HCT116 (cell line): Measurements from ENCODE around the gene PTP4A2. TPM values are rescaled to one million over a fixed set of nuclear protein-coding genes. Genes with fewer than 3 reads are reported as not detected.

ENCODE experiments used
- ATAC-seq: fragments of 200-7000 bp; cut with Tn5 transposase; 2 replicates; pipeline ENCODE4 v1.9.1; 2020; ENCODE audit warnings: mild to moderate bottlenecking, moderate library complexity
- Bru-seq: library from RNA; stranded (reverse); fragments of 400-500 nt; gene quantifications from one replicate; lab custom pipeline; 2021; lab: Mats Ljungman, UMichigan
- BruChase-seq, 2 experiments: library from RNA; stranded (reverse); fragments of 400-500 nt; gene quantifications; one replicate each; lab custom pipeline; 2021; lab: Mats Ljungman, UMichigan
- BruUV-seq: library from RNA; stranded (reverse); fragments of 400-500 nt; replicated peaks from 2 replicates; lab custom pipeline; 2021; lab: Mats Ljungman, UMichigan
- CTCF ChIA-PET: fragments of 300-600 bp; sonication (Branson Sonifier 250); formaldehyde crosslinking; loops from one replicate; lab custom pipeline; 2021; ENCODE audit warnings: antibody characterized with exemption; lab: Charles Lee
- POLR2A ChIA-PET: fragments of 300-600, 350-600 bp; sonication (Branson Sonifier 250); formaldehyde crosslinking; loops from one replicate; lab custom pipeline; 2021; ENCODE audit warnings: antibody characterized with exemption; lab: Charles Lee
- RAD21 ChIA-PET, 2 experiments: fragments of 300-600 bp; sonication (Branson Sonifier 250); formaldehyde crosslinking; loops; one replicate each; lab custom pipeline; 2023; ENCODE audit warnings: low total read pairs in 2 of 2; ENCODE audit not compliant: uncharacterized antibody in 2 of 2, unreplicated experiment in 2 of 2, low non-redundant PET in 1 of 2; lab: Charles Lee
- DNase-seq: peaks from one replicate; pipeline ENCODE4 v3.0.0-alpha.2; 2010; ENCODE audit warnings: low read depth, low spot score
- H2AFZ ChIP-seq: fragments of 200-600 bp; shearing (Covaris generic), sonication (generic); 2 replicates; pipeline ENCODE4 v1.6.1; 2017; ENCODE audit warnings: low read depth, mixed run types, mixed read lengths, antibody characterized with exemption, low read length; ENCODE audit not compliant: poor library complexity, severe bottlenecking
- H3K27ac ChIP-seq: 2 replicates; pipeline ENCODE4 v1.5.1; 2012; ENCODE audit warnings: low read depth, low read length
- H3K27me3 ChIP-seq: fragments of 200-600 bp; sonication (generic); 2 replicates; pipeline ENCODE4 v1.6.1; 2016; ENCODE audit warnings: mixed run types, low read length, mixed read lengths; ENCODE audit not compliant: insufficient read depth
- H3K36me3 ChIP-seq, 2 experiments: fragments of 200-500 bp in 1 of 2; fragments of 200-600 bp in 1 of 2; sonication (Bioruptor generic) in 1 of 2; sonication (generic) in 1 of 2; 2 replicates each; pipeline versions ENCODE4 v1.5.1 to v1.6.1; 2014 to 2016; ENCODE audit warnings: low read length in 2 of 2, inconsistent platforms in 1 of 2, mixed read lengths in 1 of 2, mixed run types in 1 of 2; ENCODE audit not compliant: insufficient read depth in 2 of 2, control insufficient read depth in 1 of 2
- H3K4me1 ChIP-seq, 2 experiments: fragments of 200-600 bp in 1 of 2; sonication (generic) in 1 of 2; 2 replicates each; pipeline versions ENCODE4 v1.5.1 to v1.6.1; 2012 to 2017; ENCODE audit warnings: low read length in 2 of 2, inconsistent platforms in 1 of 2, mild to moderate bottlenecking in 1 of 2, mixed read lengths in 1 of 2, mixed run types in 1 of 2, moderate library complexity in 1 of 2; ENCODE audit not compliant: insufficient read depth in 2 of 2, control insufficient read depth in 1 of 2
- H3K4me2 ChIP-seq: fragments of 200-600 bp; sonication (generic); 2 replicates; pipeline ENCODE4 v1.6.1; 2017; ENCODE audit warnings: mixed run types, low read length, mixed read lengths
- H3K4me3 ChIP-seq, 2 experiments: fragments of 200-600 bp in 1 of 2; sonication (generic) in 1 of 2; replicated peaks in 1 of 2; 2 replicates each; pipeline ENCODE4 v1.5.1; 2011 to 2016; ENCODE audit warnings: low read length in 2 of 2, control low read depth in 1 of 2, low read depth in 1 of 2, mild to moderate bottlenecking in 1 of 2, mixed read lengths in 1 of 2, mixed run types in 1 of 2
- H3K79me2 ChIP-seq: fragments of 200-600 bp; sonication (generic); 2 replicates; pipeline ENCODE4 v1.6.1; 2017; ENCODE audit warnings: mild to moderate bottlenecking, mixed run types, low read length, moderate library complexity, mixed read lengths; ENCODE audit not compliant: insufficient read depth
- H3K9ac ChIP-seq: fragments of 200-600 bp; sonication (generic); 2 replicates; pipeline ENCODE4 v1.6.1; 2016; ENCODE audit warnings: low read length, mixed read lengths
- H3K9me2 ChIP-seq: fragments of 200-600 bp; sonication (generic), shearing (Covaris generic); 2 replicates; pipeline ENCODE4 v1.6.1; 2017; ENCODE audit warnings: mixed run types, mild to moderate bottlenecking, moderate library complexity; ENCODE audit not compliant: insufficient read depth
- H3K9me3 ChIP-seq, 2 experiments: fragments of 200-500 bp in 1 of 2; fragments of 200-600 bp in 1 of 2; sonication (Bioruptor generic) in 1 of 2; sonication (generic) in 1 of 2; 2 replicates each; pipeline ENCODE4 v1.6.1; 2014 to 2017; ENCODE audit warnings: low read length in 2 of 2, mixed read lengths in 2 of 2, inconsistent platforms in 1 of 2, low read depth in 1 of 2, mild to moderate bottlenecking in 1 of 2, mixed run types in 1 of 2, moderate library complexity in 1 of 2; ENCODE audit not compliant: control insufficient read depth in 1 of 2, insufficient read depth in 1 of 2
- H4K20me1 ChIP-seq: fragments of 200-600 bp; sonication (generic), shearing (Covaris generic); 2 replicates; pipeline ENCODE4 v1.6.1; 2017; ENCODE audit warnings: mixed run types, mild to moderate bottlenecking, moderate library complexity; ENCODE audit not compliant: insufficient read depth
- ELF1 ChIP-seq: IDR thresholded peaks from 2 replicates; pipeline ENCODE4 v1.6.1; 2012; ENCODE audit warnings: low read depth, borderline replicate concordance
- POLR2A ChIP-seq: IDR thresholded peaks from 2 replicates; pipeline ENCODE4 v1.7.0; 2011; ENCODE audit warnings: borderline replicate concordance; ENCODE audit not compliant: insufficient read depth, insufficient read length; ENCODE audit errors: extremely low read depth
- POLR2AphosphoS5 ChIP-seq: IDR thresholded peaks from 2 replicates; pipeline ENCODE4 v1.6.1; 2011; ENCODE audit warnings: mild to moderate bottlenecking, low read depth, low read length, moderate library complexity
- SIN3A ChIP-seq: IDR thresholded peaks from 2 replicates; pipeline ENCODE4 v1.6.1; 2012; ENCODE audit warnings: low read depth
- SP1 ChIP-seq: IDR thresholded peaks from 2 replicates; pipeline ENCODE4 v1.6.1; 2012; ENCODE audit warnings: low read depth
- TCF7L2 ChIP-seq: IDR thresholded peaks from 2 replicates; pipeline ENCODE4 v1.7.0; 2011; ENCODE audit warnings: borderline replicate concordance, inconsistent platforms; ENCODE audit not compliant: insufficient read depth, insufficient read length; ENCODE audit errors: extremely low read depth
- YY1 ChIP-seq: IDR thresholded peaks from 2 replicates; pipeline ENCODE4 v1.6.1; 2011; ENCODE audit warnings: low read length, low read depth, moderate library complexity, mild to moderate bottlenecking; ENCODE audit not compliant: insufficient replicate concordance; ENCODE audit errors: extremely low read depth
- ZFX ChIP-seq: fragments of 450-650 bp; IDR thresholded peaks from 2 replicates; pipeline ENCODE4 v1.6.1; 2017
- intact Hi-C: fragments of 100-400 bp; cut with micrococcal nuclease; formaldehyde crosslinking; loops from 2 replicates; pipeline ENCODE4 v1.10.0; 2022
- long read RNA-seq: library from polyadenylated mRNA; unstranded; transcript quantifications from one replicate; pipeline ENCODE4 v2.0.0, GENCODE V29; 2021; ENCODE audit not compliant: unreplicated experiment
- polyA plus RNA-seq: library from polyadenylated mRNA; unstranded; fragments of >200 nt; gene quantifications from 2 replicates; pipeline ENCODE4 v1.2.1, GENCODE V29; 2012; ENCODE audit warnings: missing spikeins
- total RNA-seq: library from RNA; stranded (reverse); gene quantifications from one replicate; pipeline ENCODE4 v1.2.1, GENCODE V29; 2021; ENCODE audit not compliant: unreplicated experiment
- TF ChIP-seq, protein P1 (sequence below): IDR thresholded peaks from 2 replicates; pipeline ENCODE4 v1.6.1; 2012
- TF ChIP-seq, protein P2 (sequence below), 3 experiments: fragments of 200-600 bp in 1 of 3; sonication (generic) in 1 of 3; IDR thresholded peaks in 2 of 3; conservative IDR thresholded peaks in 1 of 3; 2 replicates each; pipeline ENCODE4 v1.5.1; 2012 to 2017; ENCODE audit warnings: low read depth in 2 of 3, low read length in 2 of 3, antibody characterized with exemption in 1 of 3, borderline replicate concordance in 1 of 3, control low read depth in 1 of 3, mild to moderate bottlenecking in 1 of 3, mixed read lengths in 1 of 3, mixed run types in 1 of 3, moderate library complexity in 1 of 3; ENCODE audit not compliant: insufficient read depth in 1 of 3

PTP4A2 gene
- total RNA-seq = 267 TPM
- 219 and 237 TPM in 2 replicates for polyA plus RNA-seq
- Bru-seq, nascent RNA = percentile 98 among the genes with signal in this experiment
- percentile 99 among the genes with signal in this experiment for BruChase-seq, experiment 1, labeled RNA remaining after a 6-hour chase
- BruChase-seq, experiment 2, labeled RNA remaining after a 2-hour chase = percentile 99 among the genes with signal in this experiment
- long read RNA-seq, transcript PTP4A2-221 (6 exons, 3,921 nt) = major isoform, 258 of 432 reads
- long read RNA-seq, partial matches to known transcripts = 6 of 432 reads
- long read RNA-seq, other reads (novel, unspliced or antisense) = 159 of 432 reads

DNA sequence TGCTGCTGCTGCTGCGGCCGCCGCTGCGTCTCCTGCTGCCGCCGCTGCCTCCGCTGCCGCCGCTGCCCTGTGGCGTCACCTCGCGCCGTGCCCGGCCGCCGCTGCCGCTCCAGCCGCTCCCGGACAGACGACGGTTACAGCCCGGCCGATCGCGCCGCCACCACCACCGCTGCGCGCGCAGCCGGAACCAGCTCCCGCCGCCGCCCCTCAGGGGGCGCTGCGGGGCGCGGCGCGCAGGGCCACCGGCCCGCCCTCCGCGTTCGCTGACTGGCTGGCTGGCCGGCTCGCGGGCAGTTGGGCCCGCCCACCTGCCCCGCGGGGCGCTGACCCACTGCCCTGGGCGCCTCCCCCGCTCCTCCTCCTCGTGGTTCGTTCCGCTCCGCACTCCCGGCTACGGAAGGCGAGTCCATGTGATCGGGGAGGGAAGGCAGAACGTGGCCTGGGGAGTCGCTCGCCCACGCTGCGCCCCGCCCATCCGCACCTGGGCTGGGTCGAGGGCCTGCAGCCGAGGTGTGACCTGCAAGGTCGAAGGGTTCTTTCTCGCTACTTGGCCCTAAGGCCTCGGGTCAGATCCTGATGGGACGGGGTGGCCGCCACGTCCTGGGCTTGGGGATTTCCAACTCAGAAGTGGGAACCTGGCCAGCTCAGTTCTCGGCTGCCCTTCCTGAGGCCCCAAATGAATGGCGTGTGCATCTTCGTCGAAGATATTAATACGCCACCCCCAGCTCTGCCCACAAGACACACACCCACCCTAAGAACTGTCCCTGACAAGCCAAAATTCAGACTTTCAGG is at the start of gene PTP4A2:
PTP4A2 (minus strand) TSS at position 185 of the 792 bp plus-strand sequence. CDS start 19,303 bp downstream, outside the sequence.
- H3K4me3 ChIP-seq = peak within 1 kb of the TSS; percentile 92 to 97
- TF ChIP-seq POLR2AphosphoS5 = peak; percentile 92
- peak; percentile 74 for TF ChIP-seq TCF7L2
- TF ChIP-seq, protein P1, sequence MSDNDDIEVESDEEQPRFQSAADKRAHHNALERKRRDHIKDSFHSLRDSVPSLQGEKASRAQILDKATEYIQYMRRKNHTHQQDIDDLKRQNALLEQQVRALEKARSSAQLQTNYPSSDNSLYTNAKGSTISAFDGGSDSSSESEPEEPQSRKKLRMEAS = no peak
- TF ChIP-seq ZFX = peak; percentile 56
- TF ChIP-seq SIN3A = no peak
- TF ChIP-seq, protein P2, sequence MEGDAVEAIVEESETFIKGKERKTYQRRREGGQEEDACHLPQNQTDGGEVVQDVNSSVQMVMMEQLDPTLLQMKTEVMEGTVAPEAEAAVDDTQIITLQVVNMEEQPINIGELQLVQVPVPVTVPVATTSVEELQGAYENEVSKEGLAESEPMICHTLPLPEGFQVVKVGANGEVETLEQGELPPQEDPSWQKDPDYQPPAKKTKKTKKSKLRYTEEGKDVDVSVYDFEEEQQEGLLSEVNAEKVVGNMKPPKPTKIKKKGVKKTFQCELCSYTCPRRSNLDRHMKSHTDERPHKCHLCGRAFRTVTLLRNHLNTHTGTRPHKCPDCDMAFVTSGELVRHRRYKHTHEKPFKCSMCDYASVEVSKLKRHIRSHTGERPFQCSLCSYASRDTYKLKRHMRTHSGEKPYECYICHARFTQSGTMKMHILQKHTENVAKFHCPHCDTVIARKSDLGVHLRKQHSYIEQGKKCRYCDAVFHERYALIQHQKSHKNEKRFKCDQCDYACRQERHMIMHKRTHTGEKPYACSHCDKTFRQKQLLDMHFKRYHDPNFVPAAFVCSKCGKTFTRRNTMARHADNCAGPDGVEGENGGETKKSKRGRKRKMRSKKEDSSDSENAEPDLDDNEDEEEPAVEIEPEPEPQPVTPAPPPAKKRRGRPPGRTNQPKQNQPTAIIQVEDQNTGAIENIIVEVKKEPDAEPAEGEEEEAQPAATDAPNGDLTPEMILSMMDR (IDR thresholded peaks at IDR 0.05 in 2 of 3, conservative IDR thresholded peaks at IDR 0.05 in 1 of 3; ENCODE audit: borderline replicate concordance in 1 of 3, insufficient read depth in 1 of 3, low read depth in 2 of 3, low read length in 2 of 3) = peak in 1 of 3 experiments; percentile 40; a peak in 3 of 6 replicates
- TF ChIP-seq YY1 = no peak
- TF ChIP-seq SP1 = no peak
- TF ChIP-seq ELF1 = no peak
- peak; percentile 83 for TF ChIP-seq POLR2A
- TF ChIP-seq, all 23 proteins: peak for 5
- intact Hi-C loops = no loop called here
- H4K20me1 ChIP-seq = peaks cover 20% of the 10 kb centered on the region; the same call in 1 of the 2 replicates
- H3K27me3 ChIP-seq = no peaks in the 10 kb centered on the region
- no peak within 1 kb of the TSS for H2AFZ ChIP-seq
- ChIA-PET RAD21 (interaction anchor here (0.6 to 1.7 kb wide), 4 partner anchors 25 to 28 kb away, joined by 3 to 7 read pairs (median 5); no protein-coding TSS in a partner anchor), CTCF (interaction anchor here (0.8 to 3.6 kb wide), 3 partner anchors 15 to 150 kb away, joined by 3 to 42 read pairs (median 7); no protein-coding TSS in a partner anchor), POLR2A (interaction anchor here (0.5 to 3.6 kb wide), 2 partner anchors 16 to 169 kb away, joined by 4 to 29 read pairs; partner anchors contain the start of gene KPNA6)
- TSS peak; percentile 60 for BruUV-seq
- peak within 1 kb of the TSS; percentile 93 for H3K4me2 ChIP-seq
- H3K36me3 ChIP-seq = no peaks in the 10 kb centered on the region
- peak within 1 kb of the TSS; percentile 95 for H3K27ac ChIP-seq
- peak within 1 kb of the TSS; percentile 88 for H3K9ac ChIP-seq
- peaks cover 62 to 83% of the 10 kb centered on the region in 2 experiments for H3K4me1 ChIP-seq
- peak; percentile 96 for DNase-seq
- H3K9me2 ChIP-seq = no peaks in the 10 kb centered on the region
- peak; percentile 82 for ATAC-seq
- H3K79me2 ChIP-seq = peaks cover 45% of the 10 kb centered on the region
- no peaks in the 10 kb centered on the region for H3K9me3 ChIP-seq
